H9 (cell line): ENCODE measurements around the gene ABCA6. TPM values are rescaled to one million over a fixed set of nuclear protein-coding genes. Genes with fewer than 3 reads are reported as not detected.
"Not testable (repeated sequence)": the region's sequence is repeated elsewhere in the genome, so short reads cannot be mapped to it uniquely, and the experiment has no call there.

Experiments
- DNase-seq: peaks from one replicate; pipeline ENCODE4 v3.0.0-alpha.2; 2017
- H2AFZ ChIP-seq: one replicate; pipeline ENCODE4 v1.6.1; 2013; ENCODE audit warnings: mild to moderate bottlenecking, low read length, control low read depth, moderate library complexity
- H2AK5ac ChIP-seq: 2 replicates; pipeline ENCODE4 v1.6.1; 2013; ENCODE audit warnings: low read length, control low read depth, mixed read lengths; ENCODE audit not compliant: insufficient read length
- H2BK120ac ChIP-seq: one replicate; pipeline ENCODE4 v1.6.1; 2013; ENCODE audit warnings: low read depth, mild to moderate bottlenecking, low read length, control low read depth, inconsistent platforms; ENCODE audit not compliant: poor library complexity, severe bottlenecking
- H2BK12ac ChIP-seq: 2 replicates; pipeline ENCODE4 v1.6.1; 2013; ENCODE audit warnings: low read length, control low read depth, mixed read lengths, low read depth; ENCODE audit not compliant: insufficient read length
- H2BK15ac ChIP-seq: 2 replicates; pipeline ENCODE4 v1.6.1; 2013; ENCODE audit warnings: low read depth, low read length, control low read depth
- H2BK20ac ChIP-seq: one replicate; pipeline ENCODE4 v1.6.1; 2013; ENCODE audit warnings: low read depth, mild to moderate bottlenecking, low read length, control low read depth, inconsistent platforms; ENCODE audit not compliant: poor library complexity, severe bottlenecking
- H2BK5ac ChIP-seq: 2 replicates; pipeline ENCODE4 v1.6.1; 2013; ENCODE audit warnings: low read length, control low read depth, mixed read lengths; ENCODE audit not compliant: insufficient read length
- H3K14ac ChIP-seq: 2 replicates; pipeline ENCODE4 v1.6.1; 2013; ENCODE audit warnings: low read length, control low read depth; ENCODE audit not compliant: insufficient read depth
- H3K18ac ChIP-seq: 2 replicates; pipeline ENCODE4 v1.6.1; 2013; ENCODE audit warnings: low read depth, mild to moderate bottlenecking, mixed read lengths, low read length, control low read depth; ENCODE audit not compliant: insufficient read length
- H3K23ac ChIP-seq: 2 replicates; pipeline ENCODE4 v1.6.1; 2013; ENCODE audit warnings: low read length, control low read depth, mixed read lengths, low read depth; ENCODE audit not compliant: insufficient read length
- H3K23me2 ChIP-seq: 2 replicates; pipeline ENCODE4 v1.6.1; 2013; ENCODE audit warnings: low read depth, mild to moderate bottlenecking, mixed read lengths, low read length, control low read depth; ENCODE audit not compliant: insufficient read length, poor library complexity, severe bottlenecking
- H3K27ac ChIP-seq: 2 replicates; pipeline ENCODE4 v1.5.1; 2013; ENCODE audit warnings: low read length, control low read depth, mixed read lengths, low read depth; ENCODE audit not compliant: insufficient read length
- H3K27me3 ChIP-seq: 2 replicates; pipeline ENCODE4 v1.6.1; 2013; ENCODE audit warnings: low read length, control low read depth, inconsistent platforms; ENCODE audit not compliant: insufficient read depth
- H3K4ac ChIP-seq: 2 replicates; pipeline ENCODE4 v1.6.1; 2013; ENCODE audit warnings: low read depth, mild to moderate bottlenecking, control low read depth, inconsistent platforms, low read length, moderate library complexity
- H3K4me1 ChIP-seq: 2 replicates; pipeline ENCODE4 v1.6.1; 2013; ENCODE audit warnings: low read length, control low read depth, inconsistent platforms; ENCODE audit not compliant: insufficient read depth
- H3K4me2 ChIP-seq: 2 replicates; pipeline ENCODE4 v1.6.1; 2013; ENCODE audit warnings: low read length, control low read depth, mixed read lengths; ENCODE audit not compliant: insufficient read length, insufficient read depth
- H3K56ac ChIP-seq: 2 replicates; pipeline ENCODE4 v1.6.1; 2013; ENCODE audit warnings: low read depth, mild to moderate bottlenecking, mixed read lengths, low read length, control low read depth; ENCODE audit not compliant: insufficient read length
- H3K79me1 ChIP-seq: 2 replicates; pipeline ENCODE4 v1.6.1; 2013; ENCODE audit warnings: low read depth, mild to moderate bottlenecking, moderate library complexity, low read length, control low read depth, inconsistent platforms; ENCODE audit not compliant: insufficient read depth, poor library complexity, severe bottlenecking
- H3K79me2 ChIP-seq: 2 replicates; pipeline ENCODE4 v1.6.1; 2013; ENCODE audit warnings: low read length, control low read depth, inconsistent platforms; ENCODE audit not compliant: insufficient read depth
- H3K9ac ChIP-seq: 2 replicates; pipeline ENCODE4 v1.6.1; 2013; ENCODE audit warnings: low read length, control low read depth, mixed read lengths; ENCODE audit not compliant: insufficient read length; ENCODE audit errors: extremely low read depth
- H3K9me3 ChIP-seq: one replicate; pipeline ENCODE4 v1.6.1; 2013; ENCODE audit warnings: low read depth, low read length, inconsistent platforms; ENCODE audit not compliant: control insufficient read depth
- H3T11ph ChIP-seq: one replicate; pipeline ENCODE4 v1.6.1; 2013; ENCODE audit warnings: mild to moderate bottlenecking, low read length, control low read depth, inconsistent platforms
- H4K20me1 ChIP-seq: one replicate; pipeline ENCODE4 v1.6.1; 2013; ENCODE audit not compliant: control insufficient read depth, insufficient read length, insufficient read depth
- H4K5ac ChIP-seq: 2 replicates; pipeline ENCODE4 v1.6.1; 2013; ENCODE audit warnings: low read depth, mild to moderate bottlenecking, mixed read lengths, low read length, control low read depth; ENCODE audit not compliant: insufficient read length
- H4K8ac ChIP-seq: replicated peaks from 2 replicates; pipeline ENCODE4 v1.6.1; 2013; ENCODE audit warnings: low read length, control low read depth, mixed read lengths, low read depth; ENCODE audit not compliant: insufficient read length
- H4K91ac ChIP-seq: 2 replicates; pipeline ENCODE4 v1.6.1; 2013; ENCODE audit warnings: low read depth, mild to moderate bottlenecking, moderate library complexity, mixed read lengths, low read length, control low read depth; ENCODE audit not compliant: insufficient read length
- H3K27ac Mint-ChIP-seq, 3 experiments: 2 replicates in 2 of 3; 3 replicates in 1 of 3; pipeline ENCODE4 v1.8.0; 2020 to 2021; ENCODE audit warnings: mixed read lengths in 3 of 3, mild to moderate bottlenecking in 1 of 3, moderate library complexity in 1 of 3
- H3K27me3 Mint-ChIP-seq: 2 replicates; pipeline ENCODE4 v1.8.0; 2021; ENCODE audit warnings: low read depth, mild to moderate bottlenecking, moderate library complexity, mixed read lengths
- H3K36me3 Mint-ChIP-seq, 3 experiments: 2 replicates in 2 of 3; 3 replicates in 1 of 3; pipeline ENCODE4 v1.8.0; 2020 to 2021; ENCODE audit warnings: low read depth in 3 of 3, mixed read lengths in 3 of 3; ENCODE audit not compliant: insufficient read depth in 1 of 3
- H3K4me1 Mint-ChIP-seq, 2 experiments: 2 replicates each; pipeline ENCODE4 v1.8.0; 2020; ENCODE audit warnings: mixed read lengths in 2 of 2
- H3K4me3 Mint-ChIP-seq, 2 experiments: 2 replicates in 1 of 2; 3 replicates in 1 of 2; pipeline ENCODE4 v1.8.0; 2020 to 2021; ENCODE audit warnings: mild to moderate bottlenecking in 2 of 2, mixed read lengths in 2 of 2, moderate library complexity in 1 of 2
- H3K9me3 Mint-ChIP-seq, 2 experiments: 2 replicates in 1 of 2; 3 replicates in 1 of 2; pipeline ENCODE4 v1.8.0; 2020; ENCODE audit warnings: mild to moderate bottlenecking in 2 of 2, mixed read lengths in 2 of 2, moderate library complexity in 1 of 2
- whole genome bisulfite sequencing: extraction: QIAGEN DNeasy Blood & Tissue Kit; methylation state at CpG from one replicate; pipeline ENCODE4 v1.1.7; 2013; ENCODE audit warnings: missing lambda C conversion rate, low lambda C conversion rate, mixed read lengths; ENCODE audit not compliant: insufficient read length; ENCODE audit errors: extremely low coverage; 5-methylcytosine and 5-hydroxymethylcytosine counted together
- total RNA-seq: library from RNA; stranded (reverse); gene quantifications from 2 replicates; pipeline ENCODE4 v1.2.1, GENCODE V29; 2021

ABCA6 gene
- total RNA-seq, 1 experiment from 2014 or later, result not detected

- not testable (repeated sequence) for H3K23me2 ChIP-seq, H3K4me1 ChIP-seq, H3K4me2 ChIP-seq, H3K4ac ChIP-seq, H2BK5ac ChIP-seq, H3T11ph ChIP-seq, H2AFZ ChIP-seq, H3K9me3 ChIP-seq, H3K79me1 ChIP-seq, H4K20me1 ChIP-seq, H3K27me3 Mint-ChIP-seq, H2BK120ac ChIP-seq, H3K4me1 Mint-ChIP-seq, H2BK12ac ChIP-seq, H3K4me3 Mint-ChIP-seq, H3K9ac ChIP-seq, H2BK20ac ChIP-seq, H3K23ac ChIP-seq, H3K56ac ChIP-seq, H4K8ac ChIP-seq, H3K79me2 ChIP-seq, H3K14ac ChIP-seq, H3K27me3 ChIP-seq, H3K18ac ChIP-seq, H2AK5ac ChIP-seq, H4K5ac ChIP-seq, H4K91ac ChIP-seq, H3K9me3 Mint-ChIP-seq, H3K27ac ChIP-seq, H2BK15ac ChIP-seq, H3K36me3 Mint-ChIP-seq
- peak; percentile 39 for DNase-seq
- peak overlapping the region in 1 of 3 experiments; percentile 33; a peak in 2 of 7 replicates for H3K27ac Mint-ChIP-seq
- WGBS, result no CpG with 5 or more reads among the region's 12 CpGs
These were observed 71.1 kb downstream of the ABCA6 start for GRCh38 chr17:69070378-69071232.
